Vagina (tissue), 2 donors: Measurements from ENCODE around the gene B3GALT2. TPM values are rescaled to one million over a fixed set of nuclear protein-coding genes. Genes with fewer than 3 reads are reported as not detected.

Experiments used
- DNase-seq, 2 donors: peaks; one replicate each; pipeline ENCODE4 v3.0.0-alpha.2; 2017; ENCODE audit errors: extremely low spot score in 2 of 2
- H3K27ac ChIP-seq: fragments of 200-600 bp; sonication (generic); one replicate; pipeline ENCODE4 v1.5.1; 2019
- H3K27me3 ChIP-seq: fragments of 200-600 bp; sonication (generic); one replicate; pipeline ENCODE4 v1.5.1; 2019
- H3K36me3 ChIP-seq, 2 donors: fragments of 200-600 bp; sonication (generic); one replicate each; pipeline ENCODE4 v1.5.1; 2017 to 2019
- H3K4me1 ChIP-seq: fragments of 200-600 bp; sonication (generic); one replicate; pipeline ENCODE4 v1.5.1; 2019
- H3K4me3 ChIP-seq, 2 donors: fragments of 200-600 bp; sonication (generic); 1 replicate in 1 of 2; 2 replicates in 1 of 2; pipeline ENCODE4 v1.5.1; 2016 to 2019
- H3K9me3 ChIP-seq: fragments of 200-600 bp; sonication (generic); one replicate; pipeline ENCODE4 v1.5.1; 2019
- POLR2A ChIP-seq, 2 donors: fragments of 450-650 bp; IDR thresholded peaks; one replicate each; pipeline ENCODE4 v1.6.1; 2017; ENCODE audit warnings: antibody characterized with exemption in 2 of 2, mild to moderate bottlenecking in 2 of 2, moderate library complexity in 2 of 2
- POLR2AphosphoS5 ChIP-seq, 2 donors: sonication (generic); formaldehyde crosslinking; IDR thresholded peaks; one replicate each; pipeline ENCODE4 v1.9.0; 2017; ENCODE audit warnings: antibody characterized with exemption in 2 of 2, mild to moderate bottlenecking in 2 of 2, low read depth in 1 of 2; ENCODE audit not compliant: insufficient read depth in 1 of 2
- intact Hi-C: fragments of 100-400 bp; cut with DNase I; formaldehyde crosslinking; loops from one replicate; pipeline ENCODE4 v1.15.1; 2023
- microRNA counts, 2 donors: library from miRNA; unstranded; fragments of <30 nt; microRNA quantifications; one replicate each; lab custom pipeline; 2016 to 2017
- microRNA-seq: library from miRNA; unstranded; fragments of <30 nt; microRNA quantifications from one replicate; pipeline ENCODE4, GENCODE V29; 2017; ENCODE audit warnings: borderline number of aligned reads, borderline replicate concordance
- small RNA-seq: library from RNA; depleted of rRNA; stranded (forward); fragments of <200 nt; gene quantifications from one replicate; pipeline ENCODE3, GENCODE V24; 2016
- total RNA-seq: library from RNA; depleted of rRNA; stranded (reverse); fragments of >200 nt; gene quantifications from one replicate; pipeline ENCODE4 v1.2.3, GENCODE V29; 2016
- TF ChIP-seq, protein P1 (sequence below), 3 experiments: fragments of 450-650 bp in 2 of 3; fragments of 200-600 bp in 1 of 3; sonication (generic) in 1 of 3; IDR thresholded peaks; one replicate each; pipeline ENCODE4 v1.5.1; 2017 to 2019; ENCODE audit warnings: antibody characterized with exemption in 3 of 3, mild to moderate bottlenecking in 2 of 3, moderate library complexity in 2 of 3

B3GALT2 gene
- total RNA-seq, 1 donor from 2014 or later = 0.49 TPM

DNA sequence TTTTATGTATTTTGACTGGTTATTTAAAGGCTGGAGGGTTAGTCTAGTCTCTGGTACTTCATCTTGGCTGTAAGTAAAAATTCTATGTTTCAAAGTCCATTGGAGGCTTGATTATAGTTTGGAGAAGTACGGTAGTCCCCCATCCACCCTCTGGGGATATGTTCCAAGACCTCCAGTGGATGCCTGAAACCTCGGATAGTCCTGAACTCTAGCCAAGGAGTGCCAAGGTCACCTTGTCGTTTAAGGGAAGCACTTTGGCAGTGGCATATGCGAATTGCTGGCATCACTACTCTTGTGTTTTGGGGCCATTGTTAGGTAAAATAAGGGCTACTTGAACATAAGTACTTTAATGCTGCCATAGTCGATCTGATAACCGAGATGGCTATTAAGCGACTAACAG, 46.2 kb downstream of the B3GALT2 start:
- TF ChIP-seq POLR2AphosphoS5 (IDR thresholded peaks at IDR 0.05; ENCODE audit: insufficient read depth in 1 of 2, low read depth in 1 of 2) (no peak), POLR2A (IDR thresholded peaks at IDR 0.05) (no peak)
- TF ChIP-seq, protein P1, sequence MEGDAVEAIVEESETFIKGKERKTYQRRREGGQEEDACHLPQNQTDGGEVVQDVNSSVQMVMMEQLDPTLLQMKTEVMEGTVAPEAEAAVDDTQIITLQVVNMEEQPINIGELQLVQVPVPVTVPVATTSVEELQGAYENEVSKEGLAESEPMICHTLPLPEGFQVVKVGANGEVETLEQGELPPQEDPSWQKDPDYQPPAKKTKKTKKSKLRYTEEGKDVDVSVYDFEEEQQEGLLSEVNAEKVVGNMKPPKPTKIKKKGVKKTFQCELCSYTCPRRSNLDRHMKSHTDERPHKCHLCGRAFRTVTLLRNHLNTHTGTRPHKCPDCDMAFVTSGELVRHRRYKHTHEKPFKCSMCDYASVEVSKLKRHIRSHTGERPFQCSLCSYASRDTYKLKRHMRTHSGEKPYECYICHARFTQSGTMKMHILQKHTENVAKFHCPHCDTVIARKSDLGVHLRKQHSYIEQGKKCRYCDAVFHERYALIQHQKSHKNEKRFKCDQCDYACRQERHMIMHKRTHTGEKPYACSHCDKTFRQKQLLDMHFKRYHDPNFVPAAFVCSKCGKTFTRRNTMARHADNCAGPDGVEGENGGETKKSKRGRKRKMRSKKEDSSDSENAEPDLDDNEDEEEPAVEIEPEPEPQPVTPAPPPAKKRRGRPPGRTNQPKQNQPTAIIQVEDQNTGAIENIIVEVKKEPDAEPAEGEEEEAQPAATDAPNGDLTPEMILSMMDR (IDR thresholded peaks at IDR 0.05) = no peak
- no peak overlapping the region for H3K4me3 ChIP-seq
- intact Hi-C loops = no loop called here
- H3K9me3 ChIP-seq = no peaks in the 10 kb centered on the region
- no peak for DNase-seq
- H3K36me3 ChIP-seq = peaks cover 0 to 30% of the 10 kb centered on the region in 2 donors
- no peaks in the 10 kb centered on the region for H3K4me1 ChIP-seq
- H3K27me3 ChIP-seq = no peaks in the 10 kb centered on the region
- no peak overlapping the region for H3K27ac ChIP-seq

DNA sequence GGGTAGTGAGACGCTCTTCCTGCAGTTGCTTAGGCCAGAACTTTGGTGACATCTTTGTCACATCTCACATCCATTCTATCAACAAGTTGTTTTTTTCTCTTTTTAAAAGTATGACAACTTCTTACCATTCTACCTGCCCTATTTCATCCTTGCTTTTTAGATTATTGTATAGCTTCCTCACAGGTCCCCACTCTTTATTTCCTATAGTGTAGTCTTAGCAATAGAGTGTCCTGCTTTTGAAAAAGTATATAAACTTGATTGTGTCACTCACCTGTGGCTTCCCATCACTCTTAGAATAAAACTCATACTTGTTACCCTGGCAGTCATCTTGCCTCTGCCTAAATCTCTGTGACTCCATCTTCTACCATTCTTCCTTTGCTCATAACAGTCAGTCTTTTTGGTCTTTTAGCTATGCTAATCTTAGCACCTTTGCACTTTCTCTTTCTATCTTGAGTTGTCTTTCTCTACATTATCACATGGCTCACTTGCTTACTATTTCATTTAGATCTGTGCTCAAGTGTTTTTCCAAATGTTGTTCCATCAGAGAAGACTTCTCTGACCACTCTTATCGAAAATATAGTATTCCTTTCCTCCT, 55.0 kb downstream of the B3GALT2 start:
- TF ChIP-seq, protein P1 (IDR thresholded peaks at IDR 0.05) = no peak
- TF ChIP-seq POLR2A (IDR thresholded peaks at IDR 0.05) (no peak), POLR2AphosphoS5 (IDR thresholded peaks at IDR 0.05; ENCODE audit: insufficient read depth in 1 of 2, low read depth in 1 of 2) (no peak)
- Histone ChIP-seq H3K27me3 (no peaks in the 10 kb centered on the region), H3K4me1 (no peaks in the 10 kb centered on the region), H3K4me3 (no peak overlapping the region), H3K36me3 (peaks cover 0 to 32% of the 10 kb centered on the region in 2 donors), H3K9me3 (no peaks in the 10 kb centered on the region), H3K27ac (no peak overlapping the region)
- no peak for DNase-seq
- intact Hi-C loops = no loop called here

MicroRNAs encoded within 50 kb of the gene (microRNA counts, 767-probe panel; counts per million panel counts)
- 238 to 261 counts per million in 2 donors for microRNA hsa-miR-1278 (lab: Ali Mortazavi, UCI)

Small RNA genes within 50 kb of the gene (microRNA-seq; reads per million reads assigned to microRNA genes)
- not detected for gene MIR1278

Small RNA genes within 50 kb of the gene (small RNA-seq; reads per million reads assigned to genes)
- not detected for gene MIR1278

Other genes starting within 250 kb of the B3GALT2 start
- 17.4 TPM for gene UCHL5, start 127.3 kb downstream of the B3GALT2 start, total RNA-seq
- 79.8 TPM for gene RO60, start 127.0 kb downstream of the B3GALT2 start, total RNA-seq
- gene GLRX2, start 81.2 kb downstream of the B3GALT2 start, total RNA-seq = 2.7 TPM
- 28.5 TPM for gene CDC73, start 64.6 kb downstream of the B3GALT2 start, total RNA-seq